ENCODE results near the gene TMEM134. TPM values are rescaled to one million over a fixed set of nuclear protein-coding genes. Genes with fewer than 3 reads are reported as not detected.

The TMEM134 gene
- total and polyA plus RNA-seq, 9 donors: 16.1 to 71.5 (median 45.5) TPM

GRCh38 chr11:67500831-67501715 lies 32.0 kb upstream of the TMEM134 start:
- Histone ChIP-seq H3K27ac (ENCODE audit: low read length) (no peak overlapping the region), H3K4me3 (ENCODE audit: low read length) (no peak overlapping the region), H3K36me3 (ENCODE audit: control insufficient read depth, insufficient read depth, low read length) (peaks cover 16% of the 10 kb centered on the region), H3K4me1 (ENCODE audit: control insufficient read depth, insufficient read depth, low read length) (peaks cover 23% of the 10 kb centered on the region), H3K27me3 (ENCODE audit: control insufficient read depth, insufficient read depth, low read length) (peaks cover 24% of the 10 kb centered on the region), H3K9me3 (replicated peaks; ENCODE audit: control insufficient read depth, low read depth, low read length) (no peaks in the 10 kb centered on the region)
- 91% methylated on average over 4 of the region's 9 CpGs for WGBS (ENCODE audit: insufficient coverage)
- no peak for DNase-seq

GRCh38 chr11:67500484-67500821 lies 31.4 kb upstream of the TMEM134 start:
- Histone ChIP-seq H3K36me3 (ENCODE audit: control insufficient read depth, insufficient read depth, low read length) (peaks cover 18% of the 10 kb centered on the region), H3K27ac (ENCODE audit: low read length) (no peak overlapping the region), H3K4me1 (ENCODE audit: control insufficient read depth, insufficient read depth, low read length) (peaks cover 17% of the 10 kb centered on the region), H3K27me3 (ENCODE audit: control insufficient read depth, insufficient read depth, low read length) (peaks cover 24% of the 10 kb centered on the region), H3K9me3 (replicated peaks; ENCODE audit: control insufficient read depth, low read depth, low read length) (no peaks in the 10 kb centered on the region), H3K4me3 (ENCODE audit: low read length) (no peak overlapping the region)
- WGBS (ENCODE audit: insufficient coverage): 100% methylated on average over 1 of the region's 1 CpG
- no peak for DNase-seq

GRCh38 chr11:67499808-67500483 lies 30.9 kb upstream of the TMEM134 start:
- no peak for DNase-seq
- Histone ChIP-seq H3K27ac (ENCODE audit: low read length) (no peak overlapping the region), H3K9me3 (replicated peaks; ENCODE audit: control insufficient read depth, low read depth, low read length) (no peaks in the 10 kb centered on the region), H3K27me3 (ENCODE audit: control insufficient read depth, insufficient read depth, low read length) (peaks cover 24% of the 10 kb centered on the region), H3K4me3 (ENCODE audit: low read length) (no peak overlapping the region), H3K4me1 (ENCODE audit: control insufficient read depth, insufficient read depth, low read length) (peaks cover 15% of the 10 kb centered on the region), H3K36me3 (ENCODE audit: control insufficient read depth, insufficient read depth, low read length) (peaks cover 23% of the 10 kb centered on the region)
- WGBS (ENCODE audit: insufficient coverage): 96% methylated on average over 18 of the region's 26 CpGs

- peaks cover 30% of the 10 kb centered on the region for H3K36me3 ChIP-seq (ENCODE audit: control insufficient read depth, insufficient read depth, low read length)
- no peaks in the 10 kb centered on the region for H3K9me3 ChIP-seq (replicated peaks; ENCODE audit: control insufficient read depth, low read depth, low read length)
- no peak overlapping the region for H3K27ac ChIP-seq (ENCODE audit: low read length)
- WGBS (ENCODE audit: insufficient coverage): 90% methylated on average over 20 of the region's 21 CpGs
- H3K4me1 ChIP-seq (ENCODE audit: control insufficient read depth, insufficient read depth, low read length): peaks cover 4% of the 10 kb centered on the region
- no peak for DNase-seq
- no peak overlapping the region for H3K4me3 ChIP-seq (ENCODE audit: low read length)
- peaks cover 12% of the 10 kb centered on the region for H3K27me3 ChIP-seq (ENCODE audit: control insufficient read depth, insufficient read depth, low read length)
Observed at GRCh38 chr11:67498544-67498972, 29.5 kb upstream of the TMEM134 start.

- no peak for DNase-seq
- Histone ChIP-seq H3K27me3 (ENCODE audit: control insufficient read depth, insufficient read depth, low read length) (peaks cover 5% of the 10 kb centered on the region), H3K9me3 (replicated peaks; ENCODE audit: control insufficient read depth, low read depth, low read length) (no peaks in the 10 kb centered on the region), H3K27ac (ENCODE audit: low read length) (no peak overlapping the region), H3K4me1 (ENCODE audit: control insufficient read depth, insufficient read depth, low read length) (no peaks in the 10 kb centered on the region), H3K4me3 (ENCODE audit: low read length) (no peak overlapping the region), H3K36me3 (ENCODE audit: control insufficient read depth, insufficient read depth, low read length) (peaks cover 33% of the 10 kb centered on the region)
- 89% methylated on average over 19 of the region's 21 CpGs for WGBS (ENCODE audit: insufficient coverage)
Observed at GRCh38 chr11:67497656-67498291, 28.7 kb upstream of the TMEM134 start.

- no peak for DNase-seq
- Histone ChIP-seq H3K9me3 (replicated peaks; ENCODE audit: control insufficient read depth, low read depth, low read length) (no peaks in the 10 kb centered on the region), H3K4me1 (ENCODE audit: control insufficient read depth, insufficient read depth, low read length) (no peaks in the 10 kb centered on the region), H3K36me3 (ENCODE audit: control insufficient read depth, insufficient read depth, low read length) (peaks cover 44% of the 10 kb centered on the region), H3K27me3 (ENCODE audit: control insufficient read depth, insufficient read depth, low read length) (no peaks in the 10 kb centered on the region), H3K4me3 (ENCODE audit: low read length) (no peak overlapping the region), H3K27ac (ENCODE audit: low read length) (no peak overlapping the region)
- WGBS (ENCODE audit: insufficient coverage): 88% methylated on average over 11 of the region's 12 CpGs
Observed at GRCh38 chr11:67496113-67496512, 27.1 kb upstream of the TMEM134 start.

- H3K4me3 ChIP-seq (ENCODE audit: low read length): no peak overlapping the region
- no peaks in the 10 kb centered on the region for H3K9me3 ChIP-seq (replicated peaks; ENCODE audit: control insufficient read depth, low read depth, low read length)
- peaks cover 49% of the 10 kb centered on the region for H3K36me3 ChIP-seq (ENCODE audit: control insufficient read depth, insufficient read depth, low read length)
- DNase-seq: no peak
- 89% methylated on average over 11 of the region's 16 CpGs for WGBS (ENCODE audit: insufficient coverage)
- H3K27me3 ChIP-seq (ENCODE audit: control insufficient read depth, insufficient read depth, low read length): no peaks in the 10 kb centered on the region
- H3K27ac ChIP-seq (ENCODE audit: low read length): no peak overlapping the region
- H3K4me1 ChIP-seq (ENCODE audit: control insufficient read depth, insufficient read depth, low read length): no peaks in the 10 kb centered on the region
Observed at GRCh38 chr11:67495234-67496005, 26.4 kb upstream of the TMEM134 start.

GRCh38 chr11:67494371-67495233 lies 25.6 kb upstream of the TMEM134 start:
- no peaks in the 10 kb centered on the region for H3K27me3 ChIP-seq (ENCODE audit: control insufficient read depth, insufficient read depth, low read length)
- H3K27ac ChIP-seq (ENCODE audit: low read length): no peak overlapping the region
- H3K9me3 ChIP-seq (replicated peaks; ENCODE audit: control insufficient read depth, low read depth, low read length): no peaks in the 10 kb centered on the region
- no peak for DNase-seq
- peaks cover 57% of the 10 kb centered on the region for H3K36me3 ChIP-seq (ENCODE audit: control insufficient read depth, insufficient read depth, low read length)
- H3K4me3 ChIP-seq (ENCODE audit: low read length): no peak overlapping the region
- no peaks in the 10 kb centered on the region for H3K4me1 ChIP-seq (ENCODE audit: control insufficient read depth, insufficient read depth, low read length)
- WGBS (ENCODE audit: insufficient coverage): 89% methylated on average over 41 of the region's 59 CpGs
